Measurements from ENCODE around the gene PPP2R2C. TPM values are rescaled to one million over a fixed set of nuclear protein-coding genes. Genes with fewer than 3 reads are reported as not detected.
A peak's percentile ranks its signal among the peaks of the same experiment; 100 is the strongest.

PPP2R2C gene
- 10.8 and 52.6 TPM in 2 replicates for total RNA-seq (ENCODE audit: low replicate concordance)
- long read RNA-seq, partial matches to known transcripts: 2 of 9 reads
- long read RNA-seq, other reads (novel, unspliced or antisense): 3 of 9 reads

GRCh38 chr4:6472387-6473263, at the start of gene PPP2R2C:
Gene PPP2R2C, minus strand, starts transcription at chr4:6472614. Its CDS starts 385 bp downstream, at chr4:6472229.
- Mint-ChIP-seq H3K27me3 (peaks cover 75% of the 10 kb centered on the region), H3K4me1 (ENCODE audit: unreplicated experiment) (no peaks in the 10 kb centered on the region)
- no peak for TF ChIP-seq CTCF (conservative IDR thresholded peaks at IDR 0.05)

DNA sequence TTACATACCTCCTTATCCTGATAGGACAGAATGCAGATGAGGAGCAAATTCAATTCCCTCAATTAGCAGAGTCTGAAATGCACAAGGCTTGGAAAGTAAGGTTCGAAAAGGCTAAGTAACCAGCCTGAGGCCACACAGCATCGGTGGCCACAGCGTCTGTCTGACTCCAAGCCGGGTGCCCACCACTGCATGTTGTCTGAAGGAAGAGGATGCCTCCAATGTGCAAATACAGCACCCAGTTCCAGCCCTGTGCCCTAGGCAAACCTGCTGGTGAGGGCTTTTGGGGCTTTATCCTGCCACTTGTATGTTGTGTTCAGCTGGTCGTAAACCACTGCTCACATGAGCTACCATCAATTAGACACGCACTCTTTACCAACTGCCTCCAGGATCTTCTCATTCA, 48.6 kb upstream of the PPP2R2C start:
- no peak overlapping the region for H3K27ac Mint-ChIP-seq
- H3K27me3 Mint-ChIP-seq: peaks cover 20% of the 10 kb centered on the region
- H3K9me3 Mint-ChIP-seq: no peaks in the 10 kb centered on the region
- no peaks in the 10 kb centered on the region for H3K36me3 Mint-ChIP-seq
- H3K4me1 Mint-ChIP-seq (ENCODE audit: unreplicated experiment): no peaks in the 10 kb centered on the region
- DNase-seq (ENCODE audit: extremely low spot score, unreplicated experiment): no peak
- H3K4me3 Mint-ChIP-seq: no peak overlapping the region
- TF ChIP-seq CTCF (conservative IDR thresholded peaks at IDR 0.05): no peak

More at GRCh38 chr4:6472387-6473263, at the start of gene PPP2R2C:
- H3K4me3 Mint-ChIP-seq: peak within 1 kb of the TSS; percentile 75
- no peak within 1 kb of the TSS for H3K27ac Mint-ChIP-seq
- H3K36me3 Mint-ChIP-seq: no peaks in the 10 kb centered on the region
- no peaks in the 10 kb centered on the region for H3K9me3 Mint-ChIP-seq
- peak; percentile 57 for DNase-seq (ENCODE audit: extremely low spot score, unreplicated experiment)

GRCh38 chr4:6520051-6520636, 47.7 kb upstream of the PPP2R2C start:
- no peak for DNase-seq (ENCODE audit: extremely low spot score, unreplicated experiment)
- Mint-ChIP-seq H3K9me3 (no peaks in the 10 kb centered on the region), H3K36me3 (no peaks in the 10 kb centered on the region), H3K27me3 (peaks cover 22% of the 10 kb centered on the region), H3K4me1 (ENCODE audit: unreplicated experiment) (no peaks in the 10 kb centered on the region), H3K27ac (no peak overlapping the region), H3K4me3 (no peak overlapping the region)
- no peak for TF ChIP-seq CTCF (conservative IDR thresholded peaks at IDR 0.05)

DNA sequence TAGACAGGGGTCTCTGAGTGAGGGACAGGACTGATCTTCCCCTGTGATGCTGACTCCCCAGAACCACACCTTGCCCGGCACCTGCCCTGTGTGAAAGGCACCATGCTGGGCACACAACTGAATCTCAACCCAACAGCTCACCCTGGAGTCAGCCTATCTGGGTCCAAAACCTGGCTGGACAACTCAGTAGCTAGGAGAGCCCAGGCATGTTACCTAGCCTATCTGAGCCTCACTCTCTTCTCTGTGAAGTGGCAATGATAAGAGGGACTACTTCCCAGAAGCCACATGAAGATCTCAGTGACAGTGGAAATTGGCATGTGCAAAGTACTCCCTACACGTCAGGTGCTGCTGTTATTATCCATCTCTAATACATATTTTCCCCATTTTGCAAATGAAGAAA, 44.8 kb upstream of the PPP2R2C start:
- Mint-ChIP-seq H3K4me1 (ENCODE audit: unreplicated experiment) (no peaks in the 10 kb centered on the region), H3K4me3 (no peak overlapping the region), H3K27ac (no peak overlapping the region), H3K9me3 (no peaks in the 10 kb centered on the region), H3K36me3 (no peaks in the 10 kb centered on the region), H3K27me3 (peaks cover 22% of the 10 kb centered on the region)
- no peak for TF ChIP-seq CTCF (conservative IDR thresholded peaks at IDR 0.05)
- no peak for DNase-seq (ENCODE audit: extremely low spot score, unreplicated experiment)

- DNase-seq (ENCODE audit: extremely low spot score, unreplicated experiment): no peak
- Mint-ChIP-seq H3K27ac (no peak overlapping the region), H3K36me3 (no peaks in the 10 kb centered on the region), H3K4me1 (ENCODE audit: unreplicated experiment) (no peaks in the 10 kb centered on the region), H3K4me3 (no peak overlapping the region), H3K27me3 (peaks cover 22% of the 10 kb centered on the region), H3K9me3 (no peaks in the 10 kb centered on the region)
- TF ChIP-seq CTCF (conservative IDR thresholded peaks at IDR 0.05): no peak
Measured at GRCh38 chr4:6516762-6517161, 44.3 kb upstream of the PPP2R2C start.
